NCI-H2227 (cell line): ENCODE results near the gene HIBCH.
A peak's percentile ranks its signal among the peaks of the same experiment; 100 is the strongest.
"Not testable (repeated sequence)": the region's sequence is repeated elsewhere in the genome, so short reads cannot be mapped to it uniquely, and the experiment has no call there.

Experiments
- DNase-seq: peaks from one replicate; lab custom pipeline; 2025; ENCODE audit not compliant: unreplicated experiment; lab: John Stamatoyannopoulos, UW

Gene HIBCH

GRCh38 chr2:190343089-190343535 is 23.5 kb upstream of the HIBCH start:
- DNase-seq, result no peak

- DNase-seq, result peak; percentile 22
Observed at GRCh38 chr2:190342611-190343010, 23.0 kb upstream of the HIBCH start.

- peak; percentile 73 for DNase-seq
Observed at GRCh38 chr2:190340369-190340768, 20.7 kb upstream of the HIBCH start.

GRCh38 chr2:190339394-190339793 is 19.8 kb upstream of the HIBCH start:
- no peak for DNase-seq

GRCh38 chr2:190338453-190338852 is 18.8 kb upstream of the HIBCH start:
- DNase-seq, result no peak

- no peak for DNase-seq
Observed at GRCh38 chr2:190336420-190336819, 16.8 kb upstream of the HIBCH start.

- DNase-seq, result not testable (repeated sequence)
Observed at GRCh38 chr2:190335584-190335983, 16.0 kb upstream of the HIBCH start.

- no peak for DNase-seq
Observed at GRCh38 chr2:190335225-190335559, 15.6 kb upstream of the HIBCH start.

- DNase-seq, result no peak
Observed at GRCh38 chr2:190334479-190335224, 15.0 kb upstream of the HIBCH start.

GRCh38 chr2:190333928-190334327 is 14.3 kb upstream of the HIBCH start:
- DNase-seq, result no peak

- no peak for DNase-seq
Observed at GRCh38 chr2:190333395-190333794, 13.8 kb upstream of the HIBCH start.

GRCh38 chr2:190328573-190329147 is 9.0 kb upstream of the HIBCH start:
- DNase-seq, result no peak

GRCh38 chr2:190327867-190328572 is 8.4 kb upstream of the HIBCH start:
- no peak for DNase-seq

- DNase-seq, result no peak
Observed at GRCh38 chr2:190325588-190325987, 6.0 kb upstream of the HIBCH start.

GRCh38 chr2:190323406-190323805 is 3.8 kb upstream of the HIBCH start:
- no peak for DNase-seq

GRCh38 chr2:190320696-190321095 is 1.1 kb upstream of the HIBCH start:
- DNase-seq, result no peak

- DNase-seq, result peak; percentile 48
Observed at GRCh38 chr2:190318931-190319554, 583 bp downstream of the HIBCH start.

- no peak for DNase-seq
Observed at GRCh38 chr2:190318514-190318913, 1.1 kb downstream of the HIBCH start.

GRCh38 chr2:190315273-190315672 is 4.4 kb downstream of the HIBCH start:
- no peak for DNase-seq

GRCh38 chr2:190313880-190314279 is 5.7 kb downstream of the HIBCH start:
- DNase-seq, result no peak

GRCh38 chr2:190312635-190313025 is 7.0 kb downstream of the HIBCH start:
- not testable (repeated sequence) for DNase-seq
